ENCODE results near the gene LIMK2.

The LIMK2 gene

DNA sequence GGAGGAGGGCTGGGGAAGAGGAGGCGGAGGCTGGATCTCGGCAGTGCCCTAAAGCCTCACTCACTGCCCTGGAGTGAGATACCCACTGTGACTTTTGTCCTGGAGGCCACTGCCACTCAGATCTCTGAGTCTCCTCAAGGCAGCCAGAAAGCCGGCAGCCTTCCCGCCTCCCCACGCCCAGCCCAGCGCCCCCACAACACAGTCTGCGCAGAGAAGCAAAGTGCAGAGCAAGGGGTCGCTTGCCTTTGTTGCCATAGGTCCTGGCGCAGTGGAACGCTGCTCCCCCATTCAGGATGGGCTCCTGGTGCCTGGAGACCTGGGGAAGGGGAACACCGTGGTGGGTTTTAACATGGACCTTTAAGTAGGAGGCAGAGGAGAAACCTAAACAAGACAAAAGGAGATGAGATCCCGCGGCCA is 116.5 kb downstream of the LIMK2 start:
- Histone ChIP-seq H3K27me3 (ENCODE audit: low read depth, low read length) (no peaks in the 10 kb centered on the region), H4K20me1 (ENCODE audit: insufficient read depth, low read length) (peaks cover 11% of the 10 kb centered on the region), H3K9ac (ENCODE audit: low read length) (no peak overlapping the region), H3K27ac (ENCODE audit: low read length) (no peak overlapping the region), H3K4me3 (ENCODE audit: low read length) (no peak overlapping the region), H2AFZ (ENCODE audit: low read depth, low read length) (no peak overlapping the region), H3K9me3 (ENCODE audit: insufficient read depth, low read length) (no peaks in the 10 kb centered on the region), H3K4me1 (ENCODE audit: low read length) (peaks cover 6% of the 10 kb centered on the region; the same call in 1 of the 2 replicates), H3K36me3 (replicated peaks; ENCODE audit: low read depth, low read length) (peaks cover 78% of the 10 kb centered on the region), H3K79me2 (ENCODE audit: low read length) (no peaks in the 10 kb centered on the region), H3K4me2 (ENCODE audit: low read length) (no peak overlapping the region)
- no peak for TF ChIP-seq EZH2phosphoT487 (IDR thresholded peaks at IDR 0.05; ENCODE audit: low read depth)
- TF ChIP-seq, protein P1, sequence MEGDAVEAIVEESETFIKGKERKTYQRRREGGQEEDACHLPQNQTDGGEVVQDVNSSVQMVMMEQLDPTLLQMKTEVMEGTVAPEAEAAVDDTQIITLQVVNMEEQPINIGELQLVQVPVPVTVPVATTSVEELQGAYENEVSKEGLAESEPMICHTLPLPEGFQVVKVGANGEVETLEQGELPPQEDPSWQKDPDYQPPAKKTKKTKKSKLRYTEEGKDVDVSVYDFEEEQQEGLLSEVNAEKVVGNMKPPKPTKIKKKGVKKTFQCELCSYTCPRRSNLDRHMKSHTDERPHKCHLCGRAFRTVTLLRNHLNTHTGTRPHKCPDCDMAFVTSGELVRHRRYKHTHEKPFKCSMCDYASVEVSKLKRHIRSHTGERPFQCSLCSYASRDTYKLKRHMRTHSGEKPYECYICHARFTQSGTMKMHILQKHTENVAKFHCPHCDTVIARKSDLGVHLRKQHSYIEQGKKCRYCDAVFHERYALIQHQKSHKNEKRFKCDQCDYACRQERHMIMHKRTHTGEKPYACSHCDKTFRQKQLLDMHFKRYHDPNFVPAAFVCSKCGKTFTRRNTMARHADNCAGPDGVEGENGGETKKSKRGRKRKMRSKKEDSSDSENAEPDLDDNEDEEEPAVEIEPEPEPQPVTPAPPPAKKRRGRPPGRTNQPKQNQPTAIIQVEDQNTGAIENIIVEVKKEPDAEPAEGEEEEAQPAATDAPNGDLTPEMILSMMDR (IDR thresholded peaks at IDR 0.05; ENCODE audit: low read depth, low read length), result no peak

GRCh38 chr22:31329029-31329428 is 116.9 kb downstream of the LIMK2 start:
- peaks cover 2% of the 10 kb centered on the region; the same call in 1 of the 2 replicates for H3K4me1 ChIP-seq (ENCODE audit: low read length)
- no peaks in the 10 kb centered on the region for H3K9me3 ChIP-seq (ENCODE audit: insufficient read depth, low read length)
- H3K4me3 ChIP-seq (ENCODE audit: low read length), result no peak overlapping the region
- peaks cover 80% of the 10 kb centered on the region for H3K36me3 ChIP-seq (replicated peaks; ENCODE audit: low read depth, low read length)
- no peaks in the 10 kb centered on the region for H3K79me2 ChIP-seq (ENCODE audit: low read length)
- TF ChIP-seq, protein P1 (IDR thresholded peaks at IDR 0.05; ENCODE audit: low read depth, low read length), result no peak
- no peak for TF ChIP-seq EZH2phosphoT487 (IDR thresholded peaks at IDR 0.05; ENCODE audit: low read depth)
- H4K20me1 ChIP-seq (ENCODE audit: insufficient read depth, low read length), result peaks cover 16% of the 10 kb centered on the region
- no peak overlapping the region for H3K4me2 ChIP-seq (ENCODE audit: low read length)
- H3K27ac ChIP-seq (ENCODE audit: low read length), result no peak overlapping the region
- no peak overlapping the region for H2AFZ ChIP-seq (ENCODE audit: low read depth, low read length)
- H3K9ac ChIP-seq (ENCODE audit: low read length), result no peak overlapping the region
- H3K27me3 ChIP-seq (ENCODE audit: low read depth, low read length), result no peaks in the 10 kb centered on the region
